Central memory CD4-positive, alpha-beta T cell (primary cell): ENCODE results near the gene TFF2.

Experiments used
- DNase-seq: peaks from one replicate; pipeline ENCODE4 v3.0.0; 2022

Gene TFF2

DNA sequence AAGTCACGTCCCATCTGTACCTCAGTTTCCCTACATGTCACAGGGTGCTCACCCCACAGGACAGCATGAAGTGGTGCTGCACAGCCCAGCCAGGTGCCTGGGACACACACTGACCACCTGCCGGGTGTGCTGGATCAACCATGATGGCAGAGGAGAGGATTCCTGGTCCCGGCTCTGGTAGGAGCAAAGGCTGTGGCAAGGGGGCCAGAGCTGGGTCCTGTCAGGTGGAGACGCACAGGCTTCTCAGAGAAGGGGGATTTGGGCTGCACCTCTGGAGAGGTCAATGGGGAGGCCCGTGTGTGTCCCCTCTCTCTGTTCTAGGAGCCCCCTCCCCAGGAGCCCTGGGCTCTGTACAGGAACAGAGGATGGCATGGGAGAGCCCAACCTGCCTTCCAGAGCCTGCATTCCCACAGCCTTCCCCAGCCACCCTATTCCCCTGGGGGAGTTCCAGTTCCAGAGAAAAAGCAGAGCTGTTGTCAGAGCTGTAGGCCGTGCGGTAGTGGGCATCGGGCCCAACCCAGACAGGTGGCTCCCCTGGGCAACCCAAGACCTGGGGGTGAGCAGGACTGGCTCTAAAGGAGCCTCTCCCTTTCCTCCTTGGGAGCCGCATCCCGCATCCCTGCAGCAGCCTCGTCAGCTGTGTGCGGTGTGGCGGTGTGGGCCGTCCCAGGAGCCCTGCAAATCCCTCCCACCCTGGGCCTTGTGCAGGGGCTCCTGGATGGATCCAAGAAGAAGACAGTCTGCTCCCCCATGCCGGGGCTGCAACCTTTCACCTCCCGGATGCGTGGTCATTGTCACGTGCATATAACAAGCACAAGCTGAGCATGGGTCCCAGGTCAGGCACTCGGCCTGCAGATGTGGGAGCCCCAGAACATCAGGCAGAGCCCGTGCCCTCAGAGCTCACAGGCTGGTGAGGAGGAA lies 32.7 kb downstream of the TFF2 start:
- no peak for DNase-seq

DNA sequence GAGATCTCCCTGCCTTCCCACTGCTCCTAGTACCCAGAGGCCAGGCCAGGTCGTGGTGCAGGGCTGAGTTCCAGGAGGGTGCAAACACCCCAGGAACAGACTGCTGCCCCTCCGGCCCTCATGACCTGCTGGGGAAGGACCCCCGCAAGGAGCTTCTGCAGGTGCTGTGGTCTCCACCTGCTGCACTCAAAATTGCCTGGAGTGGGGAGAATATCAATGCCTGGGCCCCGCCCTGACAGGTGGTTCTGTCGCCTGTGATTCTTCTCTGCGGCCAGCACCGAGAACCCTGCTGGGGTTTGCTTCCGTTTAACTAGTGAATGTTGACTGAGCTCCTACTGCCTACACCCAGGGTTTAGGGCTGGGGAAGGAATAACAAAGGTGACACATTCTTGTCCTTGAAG lies 33.5 kb downstream of the TFF2 start:
- no peak for DNase-seq

DNA sequence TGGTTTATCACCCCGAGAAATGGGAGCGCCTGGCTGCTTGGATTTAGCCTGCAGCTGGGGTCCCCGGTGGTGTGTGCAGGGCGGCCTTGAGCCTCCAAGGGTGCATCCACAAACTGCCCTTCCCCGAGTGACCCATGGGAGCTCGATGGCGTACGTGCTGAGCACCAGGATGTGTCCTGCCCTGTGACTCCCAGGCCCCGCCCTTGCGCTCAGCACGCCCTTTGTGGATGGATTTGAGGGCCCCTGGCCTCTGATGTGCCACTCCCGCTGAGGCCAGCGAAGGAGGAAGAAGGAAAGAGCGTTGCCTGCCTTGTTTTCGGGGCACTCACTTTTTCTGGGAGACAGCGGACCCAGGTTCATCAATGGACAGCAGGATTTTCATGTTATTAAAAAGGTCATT lies 33.9 kb downstream of the TFF2 start:
- DNase-seq, result no peak

DNA sequence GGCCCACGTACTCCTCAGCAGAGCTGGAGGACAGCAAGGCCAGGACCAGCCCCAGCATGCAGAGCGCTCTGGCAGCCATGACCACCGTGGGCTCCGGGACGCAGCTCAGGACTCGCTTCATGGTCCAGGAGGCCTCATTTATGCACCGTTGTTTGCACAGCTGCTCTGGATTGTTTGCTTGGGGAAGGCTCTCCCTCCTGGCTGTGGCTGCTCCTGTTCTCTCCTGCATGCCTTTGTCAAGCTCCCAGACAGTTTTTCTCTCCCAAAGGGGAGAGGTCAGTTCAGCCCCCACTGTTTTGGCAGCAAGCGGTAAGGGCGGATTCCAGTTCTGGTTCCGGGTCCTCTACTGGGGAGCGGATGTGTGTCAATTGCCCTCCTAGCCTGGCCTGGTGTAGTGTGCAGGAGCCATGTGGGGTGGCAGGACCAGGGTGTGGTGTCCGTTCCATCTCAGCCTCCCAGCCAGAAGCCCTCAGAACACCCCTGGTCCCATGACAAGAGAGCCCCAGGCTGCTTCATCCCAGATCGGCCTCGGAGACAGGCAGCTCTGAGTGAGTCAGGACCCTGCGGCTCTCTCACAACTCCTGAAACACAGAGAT lies 35.4 kb downstream of the TFF2 start, which contains the start of gene TFF3:
TSS of gene TFF3 (minus strand) at position 114 of the 596 bp plus-strand sequence. CDS start at position 79, 35 bp downstream.
- no peak for DNase-seq

DNA sequence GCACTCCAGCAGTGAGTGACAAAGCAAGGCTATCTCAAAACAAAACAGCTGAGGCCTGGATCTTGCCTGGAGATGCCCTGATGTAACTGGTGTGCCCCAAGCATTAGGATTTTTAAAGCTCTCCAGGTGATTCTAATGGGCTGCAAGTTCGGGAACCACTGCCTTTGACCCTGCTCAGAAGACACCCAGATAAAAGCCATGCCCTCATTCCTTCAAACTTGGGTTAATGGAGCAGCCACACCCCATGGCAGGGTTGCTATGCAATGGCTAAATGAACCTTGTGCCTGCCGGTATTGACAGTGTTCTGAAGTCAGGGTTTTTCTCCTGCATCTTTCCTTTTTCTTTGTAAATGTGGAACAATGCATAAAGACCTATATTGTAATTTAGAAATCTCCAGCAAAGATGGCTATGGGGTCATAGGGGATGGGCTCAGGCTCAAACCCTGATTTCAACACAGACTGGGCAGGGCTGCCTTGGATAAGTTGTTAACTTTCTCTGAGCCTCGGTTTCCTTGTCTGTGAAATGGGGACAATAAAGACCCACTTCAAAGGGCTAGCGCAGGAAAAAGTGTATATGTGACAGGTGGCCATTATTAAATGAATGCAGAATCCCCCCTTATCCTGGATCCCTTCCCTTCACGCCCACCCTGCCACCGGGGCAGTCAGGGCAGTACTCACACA lies 36.0 kb downstream of the TFF2 start:
- no peak for DNase-seq

DNA sequence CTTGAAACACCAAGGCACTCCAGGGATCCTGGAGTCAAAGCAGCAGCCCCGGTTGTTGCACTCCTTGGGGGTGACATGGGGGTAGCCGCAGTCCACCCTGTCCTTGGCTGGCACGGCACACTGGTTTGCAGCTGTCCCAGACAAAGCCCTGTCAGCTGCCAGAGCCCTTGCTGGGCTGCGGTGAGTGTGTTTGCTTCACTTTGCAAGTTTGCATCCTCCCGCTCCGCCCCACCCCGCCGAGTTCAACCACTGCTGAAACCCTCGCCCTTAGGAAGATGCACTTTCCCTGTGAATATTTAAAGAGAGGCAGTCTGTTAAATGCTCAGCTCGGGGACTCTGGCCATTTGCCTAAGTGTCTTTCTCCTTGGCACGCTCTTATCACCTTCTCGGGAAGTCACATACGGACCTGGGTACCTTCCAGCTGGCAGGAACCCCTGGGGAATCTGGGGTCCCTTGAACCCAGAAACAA lies 37.3 kb downstream of the TFF2 start:
- DNase-seq, result no peak

DNA sequence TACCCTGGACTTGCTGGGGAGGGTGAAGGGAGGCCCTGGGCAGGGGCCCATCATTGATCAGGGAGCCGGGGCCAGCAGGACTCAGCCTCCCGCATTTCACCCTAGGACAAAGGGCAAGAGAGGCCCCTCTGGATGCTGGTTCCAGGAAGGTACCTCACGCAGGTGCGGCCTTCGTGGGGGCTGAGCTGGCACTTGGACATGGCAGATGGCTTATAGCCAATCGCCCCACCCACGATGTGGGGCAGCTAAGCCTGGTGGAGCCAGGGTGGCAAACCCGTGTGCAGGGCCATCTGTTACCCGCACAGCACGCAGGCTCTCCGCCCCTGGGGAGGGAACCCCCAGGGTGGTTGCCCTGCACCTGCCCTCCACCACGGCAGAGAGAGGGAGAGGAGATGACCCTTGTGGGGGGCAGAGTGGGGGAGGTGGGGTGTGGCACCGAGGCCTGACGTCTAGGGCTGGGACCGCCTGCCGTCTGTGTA lies 38.1 kb downstream of the TFF2 start:
- no peak for DNase-seq

DNA sequence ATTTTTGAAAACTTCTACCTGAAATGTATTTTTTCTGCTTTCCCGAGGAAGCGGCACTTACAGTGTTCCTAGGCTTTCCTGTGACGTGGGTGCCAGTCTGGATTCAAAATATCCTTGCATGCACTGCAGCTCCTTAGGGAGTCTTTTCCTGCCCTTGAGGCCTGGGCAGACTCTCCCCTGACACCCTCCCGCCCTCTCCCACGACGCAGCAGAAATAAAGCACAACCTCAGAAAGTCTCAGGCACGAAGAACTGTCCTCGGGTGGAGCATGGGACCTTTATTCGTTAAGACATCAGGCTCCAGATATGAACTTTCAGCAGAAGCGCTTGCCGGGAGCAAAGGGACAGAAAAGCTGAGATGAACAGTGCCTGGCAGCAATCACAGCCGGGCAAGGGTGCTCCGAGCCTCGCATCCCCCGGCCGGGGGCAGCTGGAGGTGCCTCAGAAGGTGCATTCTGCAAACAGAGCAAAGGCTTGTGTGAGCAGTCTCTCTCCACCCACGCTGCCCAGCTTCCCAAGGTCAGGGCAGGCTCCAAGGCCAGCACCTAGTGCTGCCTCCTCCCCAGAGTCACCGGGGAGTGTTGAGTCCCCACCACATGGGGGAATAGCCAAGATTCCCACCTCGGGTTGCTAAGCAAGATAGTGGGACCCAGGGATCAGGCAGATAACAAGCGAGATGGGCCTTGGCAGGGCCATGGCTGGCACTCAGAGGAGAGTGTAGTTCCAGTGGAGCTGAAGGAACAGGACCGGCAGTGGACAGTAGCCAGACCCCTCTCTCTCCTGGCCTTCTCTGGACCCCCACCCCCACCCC lies 38.8 kb downstream of the TFF2 start:
- DNase-seq, result no peak

DNA sequence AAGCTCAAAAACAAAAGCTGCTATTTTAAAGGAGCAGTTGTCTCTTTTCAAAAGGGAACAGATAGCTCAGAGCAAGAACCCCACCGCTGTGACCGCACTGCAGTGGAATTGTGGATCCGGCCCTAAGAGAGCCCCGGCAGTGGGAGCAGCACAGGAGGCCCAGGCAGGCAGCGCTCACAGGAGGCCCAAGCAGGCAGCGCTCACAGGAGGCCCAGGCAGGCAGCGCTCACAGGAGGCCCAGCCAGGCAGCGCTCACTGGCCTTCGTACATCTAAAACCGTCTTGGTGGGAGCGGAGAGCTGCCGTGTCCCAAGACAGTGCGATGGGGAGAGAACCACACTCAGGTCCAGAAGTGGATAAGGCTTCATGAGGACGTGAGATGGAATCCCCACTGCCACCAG lies 39.6 kb downstream of the TFF2 start:
- DNase-seq, result no peak

DNA sequence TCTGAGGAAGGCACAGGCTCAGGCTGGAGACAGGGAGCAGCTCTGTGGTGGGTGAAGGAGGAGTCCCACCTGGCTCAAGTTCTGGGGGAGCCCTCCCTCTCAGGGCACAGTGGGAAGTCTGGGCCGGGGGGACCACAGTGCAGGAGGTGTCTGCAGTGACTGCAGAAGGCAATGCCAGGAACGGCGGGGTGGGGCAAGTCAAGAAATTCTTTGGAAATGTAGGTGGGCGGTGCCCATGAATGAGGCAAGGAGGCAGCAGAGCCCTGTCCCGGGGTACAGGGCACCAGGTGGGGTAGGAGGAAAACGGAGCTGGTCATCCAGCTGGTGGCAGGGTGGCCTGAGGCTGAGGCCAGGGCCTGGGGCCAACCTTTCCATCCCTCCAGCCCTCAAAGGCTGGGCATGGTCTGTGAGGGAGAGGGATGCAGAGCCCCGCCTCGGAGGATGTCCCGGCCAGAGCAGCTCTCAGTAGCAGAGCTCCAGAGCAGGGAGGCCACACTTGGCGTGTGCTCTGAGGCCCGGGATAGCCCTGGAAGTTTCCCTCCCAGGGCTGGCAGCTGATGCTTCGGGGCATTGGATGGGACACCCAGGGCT lies 40.3 kb downstream of the TFF2 start:
- DNase-seq, result no peak

DNA sequence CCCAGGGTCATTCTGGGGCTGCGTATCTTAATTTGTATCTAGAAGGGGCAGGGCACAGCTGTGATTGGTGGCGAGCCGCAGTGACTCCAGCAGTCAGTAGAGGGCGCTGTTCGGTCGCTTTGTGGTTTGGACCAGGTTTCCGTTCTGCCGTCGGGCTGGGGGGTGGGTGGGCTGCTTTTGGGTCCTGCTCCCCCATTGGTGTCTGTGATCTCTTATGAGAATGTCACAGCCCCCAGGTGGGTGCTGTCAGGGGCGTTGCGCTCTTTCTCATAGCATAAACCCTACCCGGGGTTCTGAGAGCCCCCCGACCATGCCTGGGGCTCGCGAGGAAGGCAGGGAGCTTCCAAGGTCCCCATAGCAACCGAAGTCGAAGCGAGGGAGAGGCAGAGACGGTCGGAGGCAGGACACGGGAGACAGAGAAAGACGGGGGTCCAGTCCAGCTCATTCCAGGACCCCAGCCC lies 41.0 kb downstream of the TFF2 start:
- peak; percentile 57 for DNase-seq

DNA sequence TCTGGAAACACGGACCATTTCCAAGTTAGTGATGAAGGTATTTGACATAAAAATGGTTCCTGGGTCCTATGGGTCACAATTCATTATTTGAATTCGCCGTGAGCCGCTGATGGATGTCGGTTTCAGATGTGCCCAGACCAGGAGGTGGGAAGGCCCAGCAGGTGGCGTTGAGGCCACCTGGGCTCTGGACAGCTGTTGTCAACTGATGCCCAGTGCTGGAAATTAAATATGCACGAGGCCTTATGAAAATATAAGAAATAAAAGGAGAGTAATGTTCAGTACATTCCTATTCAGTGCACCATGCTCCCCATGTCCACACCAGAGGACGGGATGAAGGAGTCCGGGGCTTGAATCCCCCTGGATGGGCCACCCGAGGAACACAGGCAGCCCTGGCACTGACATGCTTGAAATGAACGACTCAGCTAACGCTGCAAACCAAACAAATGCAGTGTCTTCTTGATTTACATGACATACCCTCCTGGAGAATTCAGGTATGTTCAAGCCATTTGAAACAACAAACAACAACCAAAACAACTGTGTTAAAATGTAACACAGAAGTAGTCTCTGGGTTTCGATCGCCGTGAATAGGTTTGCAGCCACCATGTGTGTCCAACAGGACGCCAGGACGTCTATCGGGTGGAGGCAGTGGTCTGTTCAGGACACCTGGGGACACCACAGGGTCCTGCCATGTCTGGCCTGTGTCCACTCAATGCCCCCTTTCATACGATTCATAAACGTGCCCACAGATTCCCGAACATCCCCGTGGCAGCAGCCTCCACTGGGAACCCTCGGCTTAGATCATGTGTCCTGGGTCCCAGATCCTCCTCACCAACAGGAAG lies 41.7 kb downstream of the TFF2 start:
- no peak for DNase-seq

DNA sequence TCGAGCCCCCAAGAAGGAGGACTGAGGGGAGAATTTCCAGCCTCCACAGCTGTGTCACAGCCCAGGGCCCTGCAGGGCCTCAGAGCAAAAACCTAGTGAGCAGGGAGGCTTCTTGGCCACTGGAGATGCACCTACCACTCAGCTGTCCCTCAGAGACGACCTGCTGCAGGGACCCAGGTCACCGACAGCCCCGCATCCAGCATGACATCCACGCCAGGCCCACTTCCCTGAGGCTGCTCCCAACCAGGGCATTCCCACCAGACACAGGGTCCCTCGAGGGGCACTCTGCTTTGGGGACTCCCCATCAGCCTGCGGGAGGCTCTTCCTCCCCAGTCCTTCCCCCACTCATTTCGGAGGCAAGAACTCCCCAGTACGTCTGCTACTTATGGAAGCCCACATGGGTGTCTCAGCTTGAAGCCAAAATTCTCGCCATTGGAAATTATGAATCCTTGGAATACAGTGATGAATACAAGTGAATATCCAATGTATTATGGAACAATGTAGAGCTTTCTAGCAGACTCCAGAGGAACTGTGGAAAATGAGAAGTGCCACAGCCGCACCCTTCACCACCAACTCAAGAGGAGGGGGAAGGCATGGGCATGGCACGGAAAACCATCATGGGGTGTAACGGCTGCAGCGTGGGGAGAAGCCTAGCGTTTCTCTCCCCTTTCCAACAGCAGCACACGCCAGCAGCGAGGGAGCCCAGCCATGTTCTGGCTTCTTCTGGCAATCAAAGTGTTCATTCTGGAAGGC lies 42.5 kb downstream of the TFF2 start:
- DNase-seq, result no peak

DNA sequence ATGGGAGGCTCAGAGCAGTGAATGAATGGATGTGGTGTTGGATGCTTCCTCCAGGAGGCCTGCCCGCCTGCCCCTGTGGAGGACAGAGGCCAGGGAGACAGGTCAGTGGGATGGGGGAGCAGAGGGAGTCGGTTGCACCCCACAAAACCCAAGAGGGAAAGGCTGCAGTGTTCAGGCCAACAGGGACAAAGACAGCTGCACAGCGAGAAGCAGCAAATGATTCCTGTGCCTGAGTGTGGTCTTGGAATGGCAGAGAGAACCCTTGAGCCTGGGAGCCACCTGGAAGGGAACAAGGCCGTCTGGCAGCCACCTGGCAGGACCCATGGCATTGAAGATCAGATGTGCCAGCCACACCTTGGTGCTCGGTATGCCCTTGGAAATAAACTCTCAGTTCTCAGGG lies 43.7 kb downstream of the TFF2 start:
- DNase-seq, result no peak

DNA sequence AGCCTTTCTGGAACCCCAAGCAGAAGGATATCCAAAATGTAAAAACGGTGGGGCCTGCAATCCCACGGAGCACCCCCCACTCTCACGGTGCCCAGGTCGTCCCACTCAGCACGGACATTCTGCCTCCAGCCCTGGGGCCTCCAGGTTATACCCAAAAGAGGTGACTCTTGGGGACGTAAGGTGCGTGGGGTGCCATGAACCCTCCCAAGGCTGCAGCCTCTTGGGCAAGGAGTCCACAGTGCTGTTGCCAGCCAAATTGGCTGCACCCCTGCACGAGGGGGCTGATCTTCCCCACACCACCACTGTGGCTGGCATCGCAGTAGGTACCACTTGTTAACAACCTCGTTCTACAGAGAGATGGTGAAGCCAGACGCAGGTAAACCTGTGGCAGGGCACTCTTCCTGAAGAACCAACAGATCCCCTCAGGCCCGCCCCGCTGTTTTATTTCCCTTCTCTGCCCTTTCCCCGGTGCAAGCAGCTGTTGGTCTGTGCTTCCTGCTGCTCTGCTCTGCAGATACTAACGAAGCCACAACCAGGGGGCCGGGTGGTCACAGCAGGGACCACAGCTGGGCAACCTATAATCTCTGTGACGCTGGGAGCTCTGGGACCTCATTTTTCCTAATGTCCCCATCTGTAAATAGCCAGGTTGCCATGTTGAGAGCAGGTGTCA lies 44.3 kb downstream of the TFF2 start:
- DNase-seq, result no peak

DNA sequence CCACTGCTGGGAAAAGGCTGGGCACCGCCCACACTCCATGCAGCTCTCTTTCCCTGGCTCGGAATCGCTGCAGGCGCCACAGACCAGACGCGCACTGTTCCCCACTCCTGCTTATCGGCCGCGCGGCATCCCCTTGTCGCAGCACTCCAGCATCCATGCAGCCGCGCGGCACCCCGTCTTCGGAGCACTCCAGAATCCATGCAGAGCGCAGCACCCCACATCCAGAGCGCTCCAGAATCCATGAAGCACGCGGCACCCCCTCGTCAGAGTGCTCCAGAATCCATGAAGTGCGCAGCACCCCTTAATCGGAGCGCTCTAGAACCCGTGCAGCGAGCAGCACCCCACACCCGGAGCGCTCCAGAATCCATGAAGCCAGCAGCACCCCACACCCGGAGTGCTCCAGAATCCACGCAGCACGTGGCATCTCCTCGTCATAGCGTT lies 45.1 kb downstream of the TFF2 start:
- DNase-seq, result no peak

DNA sequence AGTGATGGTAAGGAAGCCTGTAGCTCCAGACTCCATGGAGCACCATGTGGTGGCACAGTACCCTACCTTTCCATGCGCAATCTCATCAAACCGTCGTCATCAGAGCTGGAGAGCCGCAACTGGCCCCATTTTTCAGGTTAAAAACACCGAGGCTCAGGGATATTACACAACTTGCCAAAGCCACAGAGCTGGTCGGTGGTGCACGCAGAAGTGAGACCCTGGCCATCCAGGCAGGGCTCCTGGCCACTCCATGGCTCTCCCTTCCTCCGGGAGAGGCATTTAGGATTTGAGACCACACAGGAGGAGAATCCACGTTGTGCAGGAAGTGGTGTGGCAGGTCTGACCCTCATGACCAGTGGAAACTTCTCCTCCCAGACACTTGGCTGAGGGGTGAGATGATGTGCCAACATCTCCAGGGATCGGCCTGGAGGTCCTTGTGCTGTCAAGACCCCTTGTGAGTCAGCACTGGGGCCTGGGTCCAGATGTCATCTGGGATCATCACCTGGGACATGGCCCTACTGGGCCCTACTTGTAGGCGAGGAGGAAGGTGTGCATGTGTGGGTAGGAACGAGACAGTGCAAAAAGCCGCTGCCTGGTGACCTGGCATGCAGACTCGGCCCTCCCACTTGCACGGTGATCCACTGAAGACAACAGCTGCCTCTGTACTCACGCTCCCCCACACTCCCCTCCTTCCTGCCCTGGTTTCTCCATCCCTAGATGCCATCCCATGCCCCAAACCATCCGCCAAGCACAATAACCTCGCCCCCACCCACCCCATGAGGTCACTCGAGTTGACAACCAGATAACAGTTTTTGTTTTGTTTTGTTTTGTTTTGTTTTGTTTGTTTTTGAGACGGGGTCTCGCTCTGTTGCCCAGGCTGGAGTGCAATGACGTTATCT lies 46.0 kb downstream of the TFF2 start:
- no peak for DNase-seq

DNA sequence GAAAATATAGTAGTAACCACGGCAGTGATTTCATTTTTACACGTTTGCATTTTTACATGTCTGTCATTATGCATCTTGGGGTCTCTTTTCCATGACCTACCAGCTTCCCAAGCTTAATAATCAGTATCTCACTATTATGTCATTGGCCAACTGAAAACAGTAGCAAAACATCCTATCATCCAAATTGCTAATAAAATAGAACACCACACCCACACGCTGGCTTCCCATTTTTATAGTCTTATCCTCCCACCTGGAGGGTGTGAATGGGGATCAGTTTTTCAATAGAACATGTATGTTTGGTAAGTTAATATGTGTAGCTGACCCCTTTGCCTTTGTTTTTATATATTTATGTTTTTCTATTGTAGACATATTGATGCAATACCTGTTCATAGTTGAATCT lies 47.4 kb downstream of the TFF2 start:
- DNase-seq, result no peak

DNA sequence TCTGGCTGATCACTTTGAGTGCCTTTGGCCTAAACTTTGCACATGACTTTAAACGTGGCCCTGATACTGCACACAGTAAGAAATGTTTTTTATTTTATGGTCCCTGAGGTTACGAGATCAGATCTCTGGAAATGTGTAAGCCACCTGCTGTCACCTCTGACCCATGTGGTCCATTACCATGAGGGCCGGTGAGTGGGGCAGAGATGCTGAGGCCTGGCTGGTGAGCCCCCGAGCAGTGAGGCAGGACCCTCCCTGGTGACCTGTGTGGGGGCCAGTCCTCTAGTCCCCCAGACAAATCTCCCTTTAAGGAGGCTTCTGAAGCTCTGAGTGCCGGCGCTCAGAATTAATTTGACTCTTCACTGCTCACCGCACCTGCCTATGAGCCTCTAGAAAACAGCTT lies 48.0 kb downstream of the TFF2 start:
- DNase-seq, result no peak
